RCC 7860 (cell line): ENCODE results near the gene CCR1.
"Not testable (repeated sequence)": the region's sequence is repeated elsewhere in the genome, so short reads cannot be mapped to it uniquely, and the experiment has no call there.

Source experiments
- DNase-seq: peaks from one replicate; pipeline ENCODE4 v3.0.0-alpha.2; 2015; ENCODE audit warnings: low spot score
- FAIRE-seq: peaks from 2 replicates; lab custom pipeline; 2012; peaks lifted over from hg19 to GRCh38; lab: Jason Lieb, UNC

CCR1 gene

DNA sequence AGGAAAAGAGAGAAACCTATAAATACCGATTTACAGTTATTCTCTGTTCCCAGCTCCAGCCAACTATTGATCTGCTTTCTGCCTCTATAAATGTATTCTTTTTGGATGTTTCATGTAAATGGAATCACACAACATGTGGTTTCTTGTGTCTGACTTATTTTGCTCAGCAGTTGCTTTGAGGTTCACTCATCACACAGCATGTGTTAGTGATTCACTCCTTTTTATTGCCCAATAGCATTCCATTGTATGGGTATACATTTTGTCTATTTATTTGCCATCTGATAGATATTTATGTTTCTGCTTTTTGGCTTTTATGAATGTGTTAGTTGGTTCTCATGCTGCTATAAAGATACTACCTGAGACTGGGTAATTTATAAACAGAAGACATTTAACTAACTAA is 23.6 kb downstream of the CCR1 start:
- DNase-seq (no peak), FAIRE-seq (no peak)

DNA sequence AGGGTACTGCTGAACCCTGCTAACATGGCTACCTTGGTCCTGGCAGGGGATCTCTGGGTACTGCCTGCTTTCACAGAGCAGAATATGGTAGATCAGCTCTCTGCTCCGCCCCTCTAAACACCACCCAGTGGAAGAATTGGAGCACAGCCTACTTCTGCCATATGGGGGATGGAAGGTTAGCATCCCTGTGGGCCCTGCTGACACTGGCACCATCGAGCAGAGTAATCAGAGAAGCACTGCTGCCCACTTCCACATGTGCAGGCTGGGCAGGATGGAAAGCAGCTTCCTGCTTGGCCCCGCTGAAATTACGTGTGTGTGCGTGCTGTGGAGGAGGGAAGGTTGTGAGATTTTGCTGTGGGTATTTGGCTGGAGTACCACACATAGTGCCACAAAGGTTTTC is 24.8 kb downstream of the CCR1 start:
- DNase-seq, result no peak
- no peak for FAIRE-seq

DNA sequence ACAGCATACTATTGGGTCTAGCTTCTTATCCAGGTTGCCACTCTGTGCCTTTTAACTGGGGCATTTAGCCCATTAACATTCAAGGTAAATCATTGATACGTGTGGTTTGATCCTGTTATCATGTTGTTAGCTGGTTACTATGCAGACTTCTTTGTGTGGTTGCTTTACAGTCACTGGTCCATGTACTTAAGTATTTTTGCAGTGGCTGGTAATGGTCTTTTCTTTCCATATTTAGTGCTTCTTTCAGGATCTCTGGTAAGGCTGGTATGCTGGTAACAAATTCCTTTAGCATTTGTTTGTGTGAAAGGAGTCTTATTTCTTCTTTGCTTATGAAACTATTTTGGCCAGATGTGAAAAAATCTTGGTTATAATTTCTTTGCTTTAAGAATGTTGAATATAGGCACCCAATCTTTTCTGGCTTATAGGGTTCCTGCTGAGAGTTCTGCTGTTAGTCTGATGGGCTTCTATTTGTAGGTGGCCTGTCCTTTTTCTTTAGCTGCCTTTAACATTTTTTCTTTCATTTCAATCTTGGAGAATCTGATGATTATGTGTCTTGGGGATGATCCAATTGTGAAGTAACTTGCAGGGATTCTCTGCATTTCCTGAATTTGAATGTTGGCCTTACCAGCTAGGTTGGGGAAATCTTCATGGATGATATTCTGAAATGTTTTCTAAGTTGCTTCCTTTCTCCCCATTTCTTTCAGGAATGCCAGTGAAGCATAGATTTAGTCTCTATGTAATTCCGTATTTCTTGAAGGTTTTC is 39.3 kb downstream of the CCR1 start:
- FAIRE-seq (no peak), DNase-seq (no peak)

DNA sequence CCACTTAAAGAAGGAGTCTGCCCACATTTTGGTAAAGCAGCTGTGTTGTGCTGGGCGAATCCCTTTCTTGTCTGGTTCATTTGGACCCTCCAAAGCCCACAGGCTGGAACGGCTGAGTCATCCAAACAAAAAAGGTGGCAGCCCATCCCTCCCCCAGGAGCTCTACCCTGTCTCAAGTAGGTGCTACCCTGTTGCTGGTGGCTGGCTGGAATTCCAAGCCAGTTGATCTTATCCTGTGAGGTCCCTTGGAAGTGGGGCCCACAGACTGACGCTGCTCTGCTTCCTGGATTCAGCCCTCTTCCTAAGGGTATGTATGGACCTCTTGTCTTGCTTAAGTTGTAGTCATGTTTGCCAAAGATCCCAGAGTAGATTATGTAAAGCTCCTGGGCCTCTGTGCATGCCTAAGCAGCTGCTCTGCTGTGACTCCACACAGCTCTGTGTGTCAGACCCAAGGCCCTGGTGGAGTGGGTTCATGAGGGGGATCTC is 44.5 kb downstream of the CCR1 start:
- no peak for FAIRE-seq
- no peak for DNase-seq

DNA sequence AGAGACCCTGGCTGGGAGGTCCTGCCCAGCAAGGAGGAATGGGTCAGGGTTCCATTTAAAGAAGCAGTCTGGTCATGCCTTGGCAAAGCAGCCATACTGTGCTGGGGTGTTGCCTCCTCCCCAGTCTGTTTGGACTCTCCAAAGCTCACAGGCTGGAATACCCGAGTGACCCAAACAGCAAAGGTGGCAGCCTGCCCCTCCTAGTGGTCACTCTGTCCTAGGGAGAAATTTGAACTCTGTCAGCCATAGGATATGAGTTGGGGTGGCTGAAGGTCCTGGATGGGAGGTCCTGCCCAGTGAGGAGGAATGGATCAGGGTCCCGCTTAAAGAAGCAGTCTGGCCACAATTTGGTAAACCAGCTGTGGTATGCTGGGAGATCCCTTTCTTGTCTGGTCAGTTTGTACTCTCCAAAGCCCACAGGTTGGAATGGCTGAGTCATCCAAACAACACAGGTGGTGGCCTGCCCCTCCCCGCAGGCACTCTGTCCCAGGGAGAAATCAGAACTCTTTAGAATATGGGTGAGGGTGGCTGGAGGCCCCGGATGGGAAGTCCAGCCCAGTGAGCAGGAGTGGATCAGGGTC is 45.0 kb downstream of the CCR1 start:
- FAIRE-seq, result no peak

DNA sequence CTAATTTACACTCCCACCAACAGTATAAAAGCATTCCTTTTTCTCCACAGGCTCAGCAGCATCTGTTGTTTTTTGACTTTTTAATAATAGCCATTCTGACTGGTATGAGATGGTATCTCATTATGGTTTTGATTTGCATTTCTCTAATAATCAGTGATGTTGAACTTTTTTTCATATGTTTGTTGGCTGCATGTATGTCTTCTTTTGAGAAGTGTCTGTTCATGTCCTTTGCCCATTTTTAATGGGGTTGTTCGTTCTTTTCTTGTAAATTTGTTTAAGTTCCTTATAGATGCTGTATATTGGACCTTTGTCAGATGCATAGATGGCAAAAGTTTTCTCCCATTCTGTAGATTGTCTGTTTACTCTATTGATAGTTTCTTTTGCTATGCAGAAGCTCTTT is 50.4 kb downstream of the CCR1 start:
- not testable (repeated sequence) for DNase-seq, FAIRE-seq

More for the DNA sequence above, 45.0 kb downstream of the CCR1 start:
- DNase-seq, result no peak

DNA sequence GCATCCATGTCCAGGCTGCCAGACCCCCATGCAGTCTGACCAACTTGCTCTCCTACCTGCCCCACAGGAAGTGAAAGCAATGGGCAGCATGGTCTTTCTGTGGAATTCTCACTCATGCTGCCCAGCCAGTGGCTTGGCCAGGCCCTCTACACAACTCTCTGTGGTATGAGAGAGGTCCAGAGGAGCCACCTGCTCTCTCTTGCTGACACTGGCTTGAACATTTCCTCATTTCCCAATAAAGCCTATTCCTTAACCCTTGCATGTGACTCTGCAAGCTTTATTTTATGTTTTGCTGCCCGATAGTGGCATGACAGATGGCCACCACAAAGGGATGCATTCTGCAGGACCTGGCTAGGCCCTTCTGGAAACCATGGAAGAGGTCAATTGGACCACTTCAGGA is 53.8 kb downstream of the CCR1 start:
- FAIRE-seq, result no peak
- no peak for DNase-seq
